Measurements from ENCODE around the gene DSC3. TPM values are rescaled to one million over a fixed set of nuclear protein-coding genes. Genes with fewer than 3 reads are reported as not detected.
"Not testable (repeated sequence)": the region's sequence is repeated elsewhere in the genome, so short reads cannot be mapped to it uniquely, and the experiment has no call there.

The DSC3 gene
- total RNA-seq, 1 experiment from 2014 or later, result 9.8 TPM

DNA sequence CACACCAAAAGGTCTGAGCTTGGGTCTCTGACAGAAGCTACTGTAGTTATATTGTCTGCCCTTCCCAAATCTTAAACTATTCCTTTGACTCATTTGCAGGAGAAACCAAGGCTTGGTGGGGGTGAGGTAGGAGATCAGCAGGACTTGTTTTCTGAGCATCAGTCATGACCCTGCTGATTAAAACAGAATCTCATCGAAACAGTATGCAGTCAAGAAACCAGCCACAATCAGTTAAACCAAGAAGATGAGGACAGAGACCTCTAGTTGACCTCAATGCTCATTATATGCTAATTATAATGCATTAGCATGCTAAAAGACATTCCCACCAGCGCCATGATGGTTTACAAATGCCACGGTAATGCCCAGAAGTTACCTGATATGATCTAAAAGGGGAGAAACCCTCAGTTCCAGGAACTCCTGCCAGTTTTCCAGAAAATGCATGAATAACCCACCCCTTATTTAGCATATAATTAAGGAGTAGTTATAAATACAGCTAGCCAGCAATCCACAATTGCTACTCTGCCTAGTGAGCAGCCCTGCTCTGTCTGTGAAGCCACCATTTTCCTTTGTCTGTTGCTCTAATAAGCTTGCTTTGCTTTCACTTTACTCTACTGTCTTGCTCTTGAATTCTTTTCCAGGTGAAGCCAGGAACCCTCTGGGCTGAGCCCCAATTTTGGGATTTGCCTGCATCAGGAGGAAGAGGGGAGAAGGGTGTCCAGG lies 26.7 kb downstream of the DSC3 start:
- TF ChIP-seq, protein P1, sequence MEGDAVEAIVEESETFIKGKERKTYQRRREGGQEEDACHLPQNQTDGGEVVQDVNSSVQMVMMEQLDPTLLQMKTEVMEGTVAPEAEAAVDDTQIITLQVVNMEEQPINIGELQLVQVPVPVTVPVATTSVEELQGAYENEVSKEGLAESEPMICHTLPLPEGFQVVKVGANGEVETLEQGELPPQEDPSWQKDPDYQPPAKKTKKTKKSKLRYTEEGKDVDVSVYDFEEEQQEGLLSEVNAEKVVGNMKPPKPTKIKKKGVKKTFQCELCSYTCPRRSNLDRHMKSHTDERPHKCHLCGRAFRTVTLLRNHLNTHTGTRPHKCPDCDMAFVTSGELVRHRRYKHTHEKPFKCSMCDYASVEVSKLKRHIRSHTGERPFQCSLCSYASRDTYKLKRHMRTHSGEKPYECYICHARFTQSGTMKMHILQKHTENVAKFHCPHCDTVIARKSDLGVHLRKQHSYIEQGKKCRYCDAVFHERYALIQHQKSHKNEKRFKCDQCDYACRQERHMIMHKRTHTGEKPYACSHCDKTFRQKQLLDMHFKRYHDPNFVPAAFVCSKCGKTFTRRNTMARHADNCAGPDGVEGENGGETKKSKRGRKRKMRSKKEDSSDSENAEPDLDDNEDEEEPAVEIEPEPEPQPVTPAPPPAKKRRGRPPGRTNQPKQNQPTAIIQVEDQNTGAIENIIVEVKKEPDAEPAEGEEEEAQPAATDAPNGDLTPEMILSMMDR (IDR thresholded peaks at IDR 0.05; ENCODE audit: unreplicated experiment), result no peak
- no peak overlapping the region for H3K27ac Mint-ChIP-seq (ENCODE audit: unreplicated experiment)
- no peak overlapping the region for H3K4me3 Mint-ChIP-seq (ENCODE audit: low read depth, unreplicated experiment)
- H3K9me3 Mint-ChIP-seq (ENCODE audit: low read depth, unreplicated experiment), result no peaks in the 10 kb centered on the region
- peaks cover 8% of the 10 kb centered on the region for H3K4me1 Mint-ChIP-seq (ENCODE audit: low read depth, unreplicated experiment)
- CTCF ChIA-PET, result no interaction called here
- BruUV-seq (replicated peaks), result no TSS peak
- H3K27me3 Mint-ChIP-seq (ENCODE audit: unreplicated experiment), result no peaks in the 10 kb centered on the region
- intact Hi-C loops (cut with micrococcal nuclease; ENCODE audit: unreplicated experiment), result loop anchor here (10.0 kb wide), 1 partner anchor 189 kb away; no protein-coding TSS in a partner anchor
- no peak for DNase-seq
- H3K36me3 Mint-ChIP-seq (ENCODE audit: insufficient read depth, unreplicated experiment), result no peaks in the 10 kb centered on the region

DNA sequence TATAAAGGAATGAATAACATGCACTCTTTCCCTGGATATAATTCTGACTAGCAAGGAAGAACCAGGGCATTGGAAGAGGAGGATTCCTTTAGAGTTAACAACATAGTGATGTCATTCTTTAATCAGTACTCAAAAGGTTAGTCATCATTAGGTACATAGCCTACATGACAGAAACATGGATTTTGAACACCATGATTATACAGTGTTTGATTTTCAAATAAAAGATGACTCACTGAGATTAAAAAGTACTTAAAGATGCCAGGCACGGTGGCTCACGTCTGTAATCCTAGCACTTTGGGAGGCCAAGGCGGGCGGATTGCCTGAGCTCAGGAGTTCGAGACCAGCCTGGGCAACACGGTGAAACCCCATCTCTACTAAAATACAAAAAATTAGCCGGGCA lies 31.1 kb downstream of the DSC3 start:
- not testable (repeated sequence) for H3K4me3 Mint-ChIP-seq (ENCODE audit: low read depth, unreplicated experiment); BruUV-seq (replicated peaks); H3K27me3 Mint-ChIP-seq (ENCODE audit: unreplicated experiment); H3K4me1 Mint-ChIP-seq (ENCODE audit: low read depth, unreplicated experiment); H3K36me3 Mint-ChIP-seq (ENCODE audit: insufficient read depth, unreplicated experiment); H3K27ac Mint-ChIP-seq (ENCODE audit: unreplicated experiment); H3K9me3 Mint-ChIP-seq (ENCODE audit: low read depth, unreplicated experiment)
- CTCF ChIA-PET, result interaction anchor here (0.7 to 1.2 kb wide), 2 partner anchors 16 to 196 kb away, joined by 3 read pairs; no protein-coding TSS in a partner anchor
- intact Hi-C loops (cut with micrococcal nuclease; ENCODE audit: unreplicated experiment), result loop anchor here (5.0 to 10.0 kb wide), 2 partner anchors 86 to 193 kb away; no protein-coding TSS in a partner anchor
- peak; percentile 9 for DNase-seq

DNA sequence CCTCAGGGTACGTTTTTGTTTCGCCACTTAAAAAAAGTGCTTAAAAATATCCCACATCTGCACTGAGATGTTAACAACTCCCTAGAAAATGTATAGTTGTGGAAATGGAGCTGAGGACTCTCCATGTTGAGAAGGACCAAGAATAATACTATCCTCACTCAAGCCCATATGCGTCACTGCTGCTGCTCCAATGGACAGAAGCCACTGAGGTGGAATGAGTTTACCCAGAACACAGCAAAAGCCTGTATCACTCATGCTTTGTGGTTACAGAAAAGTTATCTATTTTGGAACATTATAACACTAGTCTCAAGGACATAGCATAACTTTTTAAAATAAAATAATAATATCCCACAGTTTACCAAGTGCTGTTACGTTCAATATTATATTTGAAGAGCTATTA lies 31.9 kb downstream of the DSC3 start:
- Mint-ChIP-seq H3K27ac (ENCODE audit: unreplicated experiment) (no peak overlapping the region), H3K4me1 (ENCODE audit: low read depth, unreplicated experiment) (peaks cover 8% of the 10 kb centered on the region), H3K36me3 (ENCODE audit: insufficient read depth, unreplicated experiment) (no peaks in the 10 kb centered on the region), H3K4me3 (ENCODE audit: low read depth, unreplicated experiment) (no peak overlapping the region), H3K9me3 (ENCODE audit: low read depth, unreplicated experiment) (no peaks in the 10 kb centered on the region), H3K27me3 (ENCODE audit: unreplicated experiment) (no peaks in the 10 kb centered on the region)
- TF ChIP-seq, protein P1 (IDR thresholded peaks at IDR 0.05; ENCODE audit: unreplicated experiment), result no peak
- CTCF ChIA-PET, result no interaction called here
- intact Hi-C loops (cut with micrococcal nuclease; ENCODE audit: unreplicated experiment), result loop anchor here (5.0 to 10.0 kb wide), 2 partner anchors 87 to 194 kb away; no protein-coding TSS in a partner anchor
- no peak for DNase-seq
- no TSS peak for BruUV-seq (replicated peaks)

DNA sequence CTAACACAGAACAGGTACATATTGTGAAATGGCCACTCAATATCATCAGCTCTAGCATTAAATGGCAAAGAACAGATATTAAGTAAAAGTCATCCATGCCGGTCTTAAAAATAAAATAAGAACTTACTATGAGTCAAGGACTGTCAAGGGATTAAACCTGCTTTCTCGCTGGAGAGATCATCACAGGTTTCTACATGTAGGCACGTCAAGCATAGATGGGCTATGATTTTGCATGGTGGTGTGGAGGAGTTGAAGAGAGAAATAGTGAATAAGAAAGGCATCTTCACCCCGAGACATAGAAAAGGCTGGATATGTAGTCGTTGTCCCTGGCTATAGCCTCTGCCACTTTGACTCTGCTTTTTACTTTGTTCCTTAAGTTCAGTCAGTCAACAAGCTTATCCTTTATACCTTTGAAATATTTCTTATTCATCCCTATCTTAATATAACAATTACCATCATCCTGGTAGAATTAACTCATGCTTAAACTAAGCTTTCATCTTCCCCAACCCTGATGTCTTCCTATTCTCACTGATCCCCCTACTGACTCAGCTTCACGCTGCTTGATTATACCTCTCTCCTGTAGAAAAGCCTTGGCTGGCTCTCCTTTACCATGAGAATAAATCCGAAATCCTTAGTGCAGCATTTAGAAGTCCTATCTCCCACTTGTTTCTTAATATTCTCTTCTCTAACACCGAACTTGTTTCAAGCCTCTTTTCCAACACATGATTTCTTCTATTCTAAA lies 42.5 kb downstream of the DSC3 start:
- TF ChIP-seq, protein P1 (IDR thresholded peaks at IDR 0.05; ENCODE audit: unreplicated experiment), result no peak
- intact Hi-C loops (cut with micrococcal nuclease; ENCODE audit: unreplicated experiment), result loop anchor here (2.0 to 10.0 kb wide), 2 partner anchors 425 to 507 kb away; no protein-coding TSS in a partner anchor
- no peak for DNase-seq
- no peaks in the 10 kb centered on the region for H3K9me3 Mint-ChIP-seq (ENCODE audit: low read depth, unreplicated experiment)
- H3K36me3 Mint-ChIP-seq (ENCODE audit: insufficient read depth, unreplicated experiment), result no peaks in the 10 kb centered on the region
- H3K27ac Mint-ChIP-seq (ENCODE audit: unreplicated experiment), result no peak overlapping the region
- no TSS peak for BruUV-seq (replicated peaks)
- H3K4me3 Mint-ChIP-seq (ENCODE audit: low read depth, unreplicated experiment), result no peak overlapping the region
- peaks cover 10% of the 10 kb centered on the region for H3K4me1 Mint-ChIP-seq (ENCODE audit: low read depth, unreplicated experiment)
- CTCF ChIA-PET, result no interaction called here
- H3K27me3 Mint-ChIP-seq (ENCODE audit: unreplicated experiment), result no peaks in the 10 kb centered on the region

Data from Calu3 (cell line).